ENCODE measurements around the gene TRIM15.
"Not testable (repeated sequence)": the region's sequence is repeated elsewhere in the genome, so short reads cannot be mapped to it uniquely, and the experiment has no call there.

Gene TRIM15

DNA sequence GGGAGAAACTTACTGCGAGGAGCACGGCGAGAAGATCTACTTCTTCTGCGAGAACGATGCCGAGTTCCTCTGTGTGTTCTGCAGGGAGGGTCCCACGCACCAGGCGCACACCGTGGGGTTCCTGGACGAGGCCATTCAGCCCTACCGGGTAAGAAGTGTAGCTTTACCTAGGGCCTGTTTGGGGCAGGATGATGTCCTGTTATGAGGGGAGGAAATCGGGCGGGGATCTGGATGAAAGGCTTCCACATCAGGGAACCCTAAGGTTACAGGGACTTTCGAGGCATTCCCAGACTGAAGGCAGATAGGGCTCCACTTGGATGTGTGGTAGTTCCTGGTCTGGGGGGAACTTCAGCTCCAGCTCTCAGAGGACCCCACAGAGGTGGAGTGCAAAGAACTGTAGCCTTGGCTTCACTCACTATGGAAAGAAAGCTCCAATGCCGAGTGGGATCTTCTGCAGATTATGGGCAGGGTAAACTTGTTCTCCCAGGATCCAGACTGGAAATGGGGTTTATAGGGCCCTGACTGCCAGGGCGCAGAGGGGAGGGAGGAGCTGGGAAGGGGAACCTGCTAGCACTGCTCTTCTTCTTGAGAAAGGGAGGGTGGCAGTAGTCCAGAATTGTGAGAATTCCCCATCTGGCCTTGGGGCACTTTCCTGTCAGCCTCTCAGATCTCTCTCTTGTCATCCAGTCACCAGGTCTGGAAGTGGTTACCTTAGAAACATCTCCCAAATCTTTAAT lies 740 bp downstream of the TRIM15 start:
- DNase-seq: no peak

DNA sequence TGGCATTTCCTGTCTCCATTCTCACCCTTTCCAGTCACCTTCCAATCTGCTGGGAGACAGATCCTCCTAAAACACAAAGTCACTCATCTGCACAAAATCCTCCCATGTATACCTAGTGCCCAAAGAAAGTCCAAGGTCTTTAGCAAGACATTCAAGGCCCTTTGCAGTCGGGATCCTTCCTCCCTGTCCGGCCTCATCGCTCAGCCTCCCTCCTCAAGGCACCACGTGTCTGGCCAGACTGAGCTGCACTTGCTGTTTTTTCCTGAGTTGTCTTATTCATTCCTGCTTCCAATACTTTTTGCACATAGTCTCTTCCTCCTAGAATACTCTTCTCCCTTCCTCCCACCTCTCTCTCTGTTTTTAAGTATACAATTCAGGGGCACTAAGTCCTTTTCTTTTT lies 1.4 kb downstream of the TRIM15 start:
- DNase-seq: no peak

DNA sequence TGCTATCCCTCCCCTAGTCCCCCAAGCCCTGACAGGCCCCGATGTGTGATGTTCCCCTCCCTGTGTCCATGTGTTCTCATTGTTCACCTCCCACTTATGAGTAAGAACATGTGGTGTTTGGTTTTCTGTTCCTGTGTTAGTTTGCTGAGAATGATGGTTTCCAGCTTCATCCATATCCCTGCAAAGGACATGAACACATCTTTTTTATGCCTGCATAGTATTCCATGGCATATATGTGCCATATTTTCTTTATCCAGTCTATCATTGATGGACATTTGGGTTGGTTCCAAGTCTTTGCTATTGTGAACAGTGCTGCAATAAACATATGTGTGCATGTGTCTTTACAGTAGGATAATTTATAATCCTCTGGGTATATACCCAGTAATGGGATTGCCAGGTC lies 1.9 kb downstream of the TRIM15 start:
- not testable (repeated sequence) for DNase-seq

DNA sequence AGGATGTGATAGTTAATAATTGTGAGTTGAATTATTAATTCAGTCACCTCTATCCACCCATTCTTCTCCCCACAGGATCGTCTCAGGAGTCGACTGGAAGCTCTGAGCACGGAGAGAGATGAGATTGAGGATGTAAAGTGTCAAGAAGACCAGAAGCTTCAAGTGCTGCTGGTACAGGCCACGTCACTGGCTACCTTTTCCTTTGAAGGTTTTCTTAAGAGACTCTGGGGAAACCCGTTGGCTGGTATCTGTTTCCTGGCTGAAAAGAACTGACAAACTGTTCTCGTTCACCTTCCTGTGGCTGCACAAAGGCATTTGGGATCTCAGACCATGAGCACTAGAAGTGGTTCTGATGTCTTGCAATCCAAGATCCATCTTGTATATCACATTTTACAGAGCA lies 3.8 kb downstream of the TRIM15 start:
- DNase-seq: no peak

DNA sequence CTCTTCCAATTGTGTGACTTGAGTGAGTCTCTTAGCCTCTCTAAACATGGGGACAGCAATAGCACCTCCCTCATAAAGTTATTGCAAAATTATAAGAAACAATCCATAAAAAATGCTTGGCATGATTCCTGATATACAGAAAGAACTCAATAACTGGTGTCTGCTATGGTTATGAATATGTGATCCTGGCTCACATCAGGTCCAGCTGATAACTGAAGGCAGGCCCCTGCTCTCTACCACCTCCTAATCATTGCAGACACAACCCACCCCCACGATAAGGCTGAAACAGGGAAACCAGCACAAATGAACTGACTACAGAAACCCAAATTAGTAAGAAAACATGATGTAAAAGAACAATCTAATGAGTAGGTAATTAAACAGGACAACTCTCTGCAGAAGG lies 5.4 kb downstream of the TRIM15 start:
- DNase-seq: no peak

DNA sequence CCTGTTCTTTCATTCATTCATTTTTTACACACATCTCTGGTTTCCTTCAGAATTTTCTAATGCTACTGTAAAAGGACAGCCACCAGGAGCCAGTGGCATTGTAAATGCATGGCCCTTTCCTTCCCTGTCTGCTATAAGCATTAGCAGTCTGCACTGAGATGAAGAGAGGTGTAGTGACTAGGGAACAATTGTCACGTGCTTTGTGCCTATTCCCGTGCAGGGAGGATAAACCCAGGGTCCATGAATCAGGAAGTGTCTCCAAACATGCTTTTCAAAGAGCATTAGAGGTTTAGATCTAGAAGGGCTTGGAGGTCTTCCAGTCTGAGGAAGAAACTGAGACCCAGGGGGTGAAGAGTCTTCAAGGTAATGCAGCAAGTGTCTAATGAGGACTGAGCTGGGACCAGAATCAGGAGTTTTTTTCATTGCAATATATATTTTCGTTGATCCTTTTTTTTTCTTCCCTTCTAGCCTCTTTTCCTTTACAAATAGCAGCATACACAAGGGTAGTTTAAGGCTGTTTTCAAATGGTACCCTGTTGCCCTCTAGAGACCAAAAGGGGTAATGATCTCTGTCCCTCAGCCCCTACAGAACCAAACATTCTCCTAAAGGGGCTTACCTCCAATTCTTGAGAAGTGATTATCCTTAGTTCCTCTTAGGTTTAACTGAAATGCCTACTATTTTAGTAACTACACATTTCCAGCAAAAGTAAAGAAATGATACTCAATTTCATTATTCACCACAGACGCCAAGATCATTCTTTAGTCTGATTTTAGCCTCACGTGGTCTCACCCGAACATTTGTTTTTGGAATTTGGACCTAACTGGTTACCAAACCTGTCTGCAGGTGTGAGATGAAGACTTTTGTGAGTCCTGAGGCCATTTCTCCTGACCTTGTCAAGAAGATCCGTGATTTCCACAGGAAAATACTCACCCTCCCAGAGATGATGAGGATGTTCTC lies 6.6 kb downstream of the TRIM15 start:
- DNase-seq: no peak

DNA sequence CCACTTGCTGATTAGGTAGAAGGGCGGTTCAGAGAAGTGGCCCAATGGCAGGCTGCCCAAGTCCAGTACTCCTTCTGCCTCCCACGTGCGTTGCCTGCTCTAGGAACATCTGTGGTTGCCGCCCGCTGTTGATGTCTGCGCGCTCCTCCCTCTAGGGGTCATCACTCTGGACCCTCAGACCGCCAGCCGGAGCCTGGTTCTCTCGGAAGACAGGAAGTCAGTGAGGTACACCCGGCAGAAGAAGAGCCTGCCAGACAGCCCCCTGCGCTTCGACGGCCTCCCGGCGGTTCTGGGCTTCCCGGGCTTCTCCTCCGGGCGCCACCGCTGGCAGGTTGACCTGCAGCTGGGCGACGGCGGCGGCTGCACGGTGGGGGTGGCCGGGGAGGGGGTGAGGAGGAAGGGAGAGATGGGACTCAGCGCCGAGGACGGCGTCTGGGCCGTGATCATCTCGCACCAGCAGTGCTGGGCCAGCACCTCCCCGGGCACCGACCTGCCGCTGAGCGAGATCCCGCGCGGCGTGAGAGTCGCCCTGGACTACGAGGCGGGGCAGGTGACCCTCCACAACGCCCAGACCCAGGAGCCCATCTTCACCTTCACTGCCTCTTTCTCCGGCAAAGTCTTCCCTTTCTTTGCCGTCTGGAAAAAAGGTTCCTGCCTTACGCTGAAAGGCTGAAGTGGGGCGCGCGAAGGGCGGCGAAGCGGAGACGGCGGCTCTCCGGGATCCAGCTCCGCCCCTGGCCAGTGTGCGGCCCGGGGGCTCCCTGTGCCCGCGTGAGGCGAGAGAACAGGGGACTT lies 8.5 kb downstream of the TRIM15 start:
- DNase-seq: no peak

DNA sequence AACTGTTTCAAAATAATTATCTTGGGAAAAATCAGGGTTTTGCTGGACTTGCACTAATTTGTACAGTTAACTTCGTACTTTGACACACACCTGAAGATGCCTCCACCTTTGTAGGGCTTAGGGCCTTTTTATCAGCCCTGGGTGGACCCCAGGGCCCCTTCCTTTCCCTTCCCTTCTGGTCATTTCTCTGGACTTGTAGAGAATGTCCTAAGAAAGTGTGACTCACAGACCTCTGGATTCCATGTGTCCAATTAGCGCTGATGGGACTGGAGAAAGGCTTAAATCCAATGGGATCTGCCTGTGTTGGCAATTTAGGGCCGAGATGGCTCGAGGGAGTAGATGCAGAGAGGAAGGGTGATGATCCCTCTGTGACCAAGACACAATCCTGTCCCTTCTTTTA lies 9.3 kb downstream of the TRIM15 start:
- DNase-seq: no peak

DNA sequence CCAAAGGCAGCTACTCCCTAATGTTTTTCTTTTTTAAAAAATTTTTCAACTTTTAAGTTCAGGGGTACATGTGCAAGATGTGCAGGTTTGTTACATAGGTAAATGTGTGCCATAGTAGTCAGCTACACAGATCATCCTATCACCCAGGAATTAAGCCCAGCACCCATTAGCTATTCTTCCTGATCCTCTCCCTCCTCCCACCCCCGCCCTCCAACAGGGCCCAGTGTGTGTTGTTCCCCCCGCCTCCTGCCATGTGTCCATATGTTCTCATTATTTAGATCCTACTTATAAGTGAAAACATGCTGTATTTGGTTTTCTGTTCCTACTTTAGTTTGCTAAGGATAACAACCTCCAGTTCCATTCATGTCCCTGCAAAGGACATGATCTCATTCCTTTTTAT lies 12.4 kb downstream of the TRIM15 start:
- no peak for DNase-seq

DNA sequence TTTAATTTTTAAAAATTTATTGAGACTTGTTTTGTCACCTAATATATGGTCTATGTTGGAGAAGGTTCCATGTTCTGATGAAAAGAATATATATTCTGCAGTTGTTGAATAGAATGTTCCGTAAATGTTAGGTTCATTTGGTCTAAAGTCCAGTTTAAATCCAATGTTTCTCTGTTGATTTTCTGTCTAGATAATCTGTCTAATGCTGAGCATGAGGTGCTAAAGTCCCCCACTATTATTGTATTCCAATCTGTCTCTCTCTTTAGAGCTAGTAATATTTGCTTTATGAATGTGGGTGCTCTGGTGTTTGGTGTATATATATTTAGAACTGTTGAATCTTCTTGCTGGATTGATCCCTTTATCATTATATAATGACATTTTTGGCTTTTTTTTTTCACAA lies 15.5 kb downstream of the TRIM15 start:
- no peak for DNase-seq

DNA sequence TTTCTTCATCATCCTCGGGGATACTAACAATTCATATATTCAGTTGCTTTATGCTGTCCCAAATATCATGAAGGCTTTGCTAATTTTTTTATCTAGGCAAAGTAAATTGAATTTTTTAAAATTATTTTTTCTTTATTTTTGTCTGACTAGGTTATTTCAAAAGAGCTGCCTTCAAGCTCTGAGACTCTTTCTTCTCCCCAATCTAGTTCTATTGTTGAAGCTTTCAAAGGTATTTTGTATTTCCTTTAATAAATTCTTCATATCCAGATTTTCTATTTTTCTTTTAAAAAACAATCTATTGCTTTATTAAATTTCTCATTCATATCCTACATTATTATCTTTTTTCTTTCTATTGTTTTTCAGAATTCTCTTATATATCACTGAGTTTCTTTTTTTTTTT lies 16.8 kb downstream of the TRIM15 start:
- DNase-seq: no peak

DNA sequence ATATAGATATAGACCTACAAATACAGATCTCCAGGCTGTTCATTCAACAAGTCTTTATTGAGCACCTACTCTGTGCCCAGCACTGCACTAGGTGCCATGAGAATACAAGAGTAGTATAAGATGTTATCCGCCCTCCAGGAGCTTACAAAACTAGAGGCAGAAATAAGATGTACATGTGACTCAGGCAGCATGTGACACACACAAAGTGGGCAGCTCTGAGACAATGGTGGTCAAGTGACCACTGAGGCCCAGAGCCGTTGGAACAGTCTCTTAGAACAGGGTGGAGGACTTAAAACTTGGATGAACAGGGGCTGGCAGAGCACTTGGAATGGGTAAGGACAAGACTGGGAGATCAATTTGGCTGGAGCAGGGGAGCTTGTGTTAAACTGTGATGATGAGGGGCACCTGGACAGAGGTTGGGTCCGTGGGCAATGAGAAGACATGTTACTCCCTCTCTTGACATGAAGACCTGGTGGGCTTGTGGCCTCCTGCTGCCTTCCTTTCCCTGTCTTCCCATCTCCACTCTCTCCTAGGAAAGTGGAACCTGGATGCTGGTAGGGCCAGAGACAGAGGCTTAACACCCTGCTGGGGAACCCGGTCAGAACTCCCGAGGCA lies 21.2 kb downstream of the TRIM15 start:
- DNase-seq: no peak

DNA sequence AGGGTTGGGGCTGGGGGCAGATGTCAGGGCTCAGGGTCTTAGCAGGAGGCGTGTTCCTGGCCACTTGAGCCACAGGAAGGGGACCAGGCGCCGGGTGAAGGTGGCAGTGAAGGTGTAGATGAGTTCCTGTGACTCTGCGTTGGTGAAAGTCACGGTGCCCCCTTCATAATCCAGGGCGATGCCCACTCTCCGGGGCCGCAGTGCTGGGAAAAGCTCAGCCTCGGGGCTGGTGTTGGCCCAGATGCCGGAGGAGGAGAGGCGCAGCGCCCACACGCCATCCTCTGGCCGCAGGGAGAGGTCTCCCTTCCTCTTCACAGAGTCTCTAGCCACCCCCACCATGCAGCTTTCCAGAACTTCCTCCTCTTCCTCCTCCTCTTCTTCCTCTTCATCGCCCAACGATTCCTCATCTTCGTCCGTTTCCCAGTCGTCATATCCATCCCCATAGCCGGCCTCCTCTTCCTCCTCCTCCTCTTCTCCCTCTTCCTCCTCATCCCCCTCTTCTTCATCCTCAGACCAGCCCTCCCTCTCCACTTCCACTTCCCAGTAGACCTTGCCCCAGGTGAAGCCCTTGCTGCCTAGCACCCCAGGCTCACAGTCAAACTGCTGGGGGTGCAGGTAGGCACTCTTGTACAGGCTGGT lies 22.6 kb downstream of the TRIM15 start:
- DNase-seq: no peak

DNA sequence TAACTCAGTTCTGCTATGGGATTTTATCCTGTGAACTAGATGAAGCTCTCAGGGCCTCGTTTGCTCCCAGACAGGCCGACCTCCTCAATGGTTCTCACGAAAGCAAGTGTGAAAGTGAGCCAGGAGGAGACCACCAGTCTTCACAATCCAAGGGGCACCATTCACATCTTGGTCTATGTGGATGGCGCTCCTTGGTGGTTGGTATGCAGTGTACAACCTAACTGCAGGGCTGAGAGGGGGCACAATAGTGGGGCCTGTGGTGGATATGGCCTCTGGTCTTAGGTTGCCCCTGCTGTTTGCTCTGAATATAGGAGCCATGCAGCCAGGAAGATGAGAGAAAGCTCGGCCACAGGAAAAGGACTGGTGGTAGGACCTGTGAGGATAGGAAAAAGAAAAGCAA lies 25.2 kb downstream of the TRIM15 start:
- DNase-seq: no peak

DNA sequence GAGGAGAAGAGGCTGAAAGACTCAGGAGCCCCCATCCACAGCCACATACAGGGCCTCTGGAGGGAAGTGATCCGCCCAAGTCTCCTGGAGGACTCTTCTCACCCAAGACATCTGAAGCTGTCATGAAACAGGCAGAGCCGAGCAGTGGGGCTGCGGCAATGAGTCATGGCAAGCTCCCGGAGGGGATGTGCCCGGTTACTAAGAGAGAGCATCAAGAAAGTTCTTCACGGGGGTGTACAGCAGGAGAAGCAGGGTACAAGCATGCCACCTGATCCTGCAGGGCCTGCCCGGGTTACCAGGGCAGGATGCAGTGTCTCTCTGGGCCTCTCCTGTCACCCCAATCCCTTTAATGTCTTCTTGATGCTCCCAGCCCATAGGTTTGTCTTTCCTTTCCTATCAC lies 28.7 kb downstream of the TRIM15 start:
- no peak for DNase-seq

DNA sequence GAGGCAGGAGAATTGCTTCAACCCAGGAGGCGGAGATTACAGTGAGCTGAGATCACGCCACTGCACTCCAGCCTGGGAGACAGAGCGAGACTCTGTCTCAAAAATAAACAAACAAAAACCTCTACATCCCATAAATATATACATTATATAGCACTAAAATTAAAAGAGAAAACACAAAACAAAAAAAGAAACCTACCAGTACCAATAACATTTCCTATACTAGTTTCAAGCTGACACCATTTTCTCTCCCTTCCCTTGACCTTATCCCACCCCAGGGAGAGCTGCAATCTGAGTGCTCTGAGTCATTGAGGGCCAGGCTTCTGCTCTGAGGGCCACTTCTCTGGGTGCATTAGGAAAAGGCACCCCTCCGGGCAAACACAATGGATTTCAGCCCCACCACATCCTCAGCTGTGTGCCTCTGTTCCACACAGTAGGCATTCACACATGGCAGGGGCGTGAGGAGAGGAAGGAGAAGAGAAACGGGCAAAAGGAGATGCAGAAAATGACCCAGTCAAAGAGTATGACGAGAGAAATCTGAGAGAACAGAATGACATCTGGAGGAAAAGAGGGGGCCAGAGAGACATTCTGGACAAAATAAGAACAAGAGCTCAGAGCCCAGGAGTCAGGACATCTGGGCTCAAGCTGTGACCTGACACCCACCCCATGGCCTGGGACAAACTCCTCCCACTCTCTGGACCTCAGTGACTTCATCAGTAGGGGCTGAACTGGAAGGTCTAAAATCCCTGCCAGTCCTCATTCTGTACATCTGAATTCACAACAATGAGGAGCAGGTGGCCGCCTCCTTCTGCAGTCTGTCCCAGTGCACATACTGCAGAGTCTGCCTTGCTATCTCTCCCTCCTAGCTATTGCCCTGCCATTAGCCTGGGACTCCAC lies 31.7 kb downstream of the TRIM15 start:
- DNase-seq: no peak

DNA sequence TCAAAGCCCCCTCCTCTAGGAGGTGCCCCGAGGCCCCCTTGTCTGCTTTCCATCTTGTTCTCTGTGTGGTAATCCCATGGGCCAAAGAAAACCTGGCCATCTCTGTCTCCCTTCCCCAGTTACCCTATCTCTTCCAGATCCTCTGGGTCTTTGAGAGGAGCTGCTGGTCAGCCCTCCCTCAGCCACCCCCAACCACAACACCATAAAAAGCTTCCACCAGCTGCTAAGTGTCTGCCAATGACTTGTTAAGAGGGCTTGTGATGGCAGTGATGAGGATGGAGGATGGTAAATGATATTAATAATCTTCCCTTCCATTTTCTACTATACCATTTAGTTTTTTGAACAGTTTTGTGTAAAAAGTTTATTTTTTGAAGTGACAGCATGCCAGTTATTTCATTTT lies 32.6 kb downstream of the TRIM15 start:
- no peak for DNase-seq

DNA sequence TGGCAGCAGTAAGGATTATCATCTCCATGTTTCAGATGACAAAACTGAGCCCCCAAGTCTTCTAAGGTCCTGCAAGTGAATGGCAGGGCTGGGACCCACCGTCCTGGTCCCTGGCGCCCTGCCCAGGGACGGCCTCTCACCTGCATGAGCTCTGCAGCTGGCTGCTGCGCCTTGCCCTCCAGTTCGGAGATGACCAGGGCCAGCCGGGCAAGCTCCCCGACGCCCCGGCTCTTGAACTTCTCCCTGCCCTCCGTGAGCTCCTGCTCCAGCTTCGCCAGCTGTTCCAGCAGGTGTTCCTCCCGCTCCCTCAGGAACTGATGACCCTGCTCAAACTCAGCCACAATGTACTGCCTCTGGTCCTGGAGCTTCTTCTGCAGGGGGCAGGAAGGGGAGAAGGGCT lies 33.0 kb downstream of the TRIM15 start:
- DNase-seq: no peak

DNA sequence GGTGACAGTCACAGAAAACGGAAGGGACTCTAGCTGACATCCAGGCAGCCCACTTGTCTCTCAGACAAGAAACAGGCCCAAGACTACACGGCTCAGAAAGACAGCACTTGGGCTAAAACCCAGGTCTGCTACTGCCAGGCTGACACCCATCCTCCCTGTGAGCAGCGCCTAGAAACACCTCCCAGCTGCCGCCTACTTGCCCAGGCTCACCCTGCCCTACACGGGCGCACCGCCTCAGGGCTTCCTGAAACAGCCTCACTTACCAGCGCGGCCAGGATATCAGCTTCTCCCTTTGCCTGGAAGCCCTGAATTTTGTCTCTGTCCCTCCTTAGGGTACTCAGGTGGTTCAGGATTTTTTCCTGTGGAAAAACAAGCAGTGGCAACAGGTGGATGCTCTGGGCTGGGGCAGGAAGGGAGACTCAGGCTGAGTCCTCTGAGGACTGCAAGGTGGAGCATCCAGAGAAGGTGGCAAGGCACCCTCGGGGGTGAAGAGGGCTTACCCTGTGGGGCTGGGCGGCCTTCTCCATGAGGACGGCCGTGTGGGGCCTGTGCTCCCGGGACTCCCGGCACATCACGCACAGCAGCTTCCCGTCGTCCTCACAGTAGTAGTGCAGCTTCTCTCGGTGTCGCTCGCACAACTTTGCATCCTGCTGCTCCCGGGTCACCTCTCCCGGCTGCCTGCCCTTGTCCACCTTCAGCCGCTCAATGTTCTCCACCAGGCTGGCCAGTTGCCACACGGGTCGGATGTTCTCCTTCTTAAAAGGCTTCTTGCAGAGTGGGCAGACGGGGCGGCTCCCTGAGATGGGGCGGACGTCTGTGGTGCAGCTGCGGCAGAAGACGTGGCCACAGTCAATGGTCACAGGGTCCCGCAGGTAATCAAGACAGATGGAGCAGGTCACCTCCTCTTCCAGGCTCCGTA lies 35.1 kb downstream of the TRIM15 start:
- no peak for DNase-seq

DNA sequence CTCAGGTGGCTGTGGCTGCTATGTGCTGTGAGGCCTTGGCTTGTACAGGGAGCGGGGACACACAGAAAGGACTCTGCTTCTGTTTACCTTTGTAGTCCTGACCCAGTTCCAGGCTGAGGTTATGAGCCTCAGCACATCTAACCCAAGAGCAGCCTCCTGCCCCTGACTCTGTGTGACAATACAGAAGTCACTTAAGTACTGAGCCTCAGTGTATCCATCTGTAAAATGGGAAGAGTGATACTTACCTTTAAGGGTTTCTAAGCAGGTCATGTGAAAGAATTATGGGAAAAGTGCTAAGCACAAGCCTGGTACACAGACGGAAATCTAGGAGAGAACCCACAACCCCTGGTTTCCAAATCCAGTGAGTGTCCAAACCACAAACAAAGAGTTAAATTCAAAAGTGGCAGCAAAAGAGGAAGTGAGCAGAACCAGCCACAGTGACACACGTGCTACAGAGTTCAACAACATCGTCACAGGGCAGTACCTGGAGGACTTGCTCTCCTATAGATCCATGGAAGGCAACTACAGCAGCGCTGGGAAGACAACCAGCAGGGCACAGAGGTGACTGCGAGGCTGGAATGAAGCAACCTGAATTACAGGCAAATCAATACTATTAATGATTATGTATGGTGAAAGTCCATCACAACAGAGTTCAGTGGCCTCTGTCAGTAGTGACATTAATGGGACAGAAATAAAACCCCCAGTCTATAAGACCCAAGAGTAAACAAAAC lies 37.4 kb downstream of the TRIM15 start:
- no peak for DNase-seq
